Naive thymus-derived CD4-positive, alpha-beta T cell (primary cell): ENCODE data around the gene ZSCAN22. TPM values are rescaled to one million over a fixed set of nuclear protein-coding genes. Genes with fewer than 3 reads are reported as not detected.

ENCODE experiments used
- ATAC-seq: fragments of 150-1000 bp; cut with Tn5 transposase; 2 replicates; pipeline ENCODE4 v1.10.0; 2021; ENCODE audit warnings: mild to moderate bottlenecking, moderate library complexity
- CTCF ChIA-PET: fragments of 350-600 bp; sonication (Branson Sonifier 250); formaldehyde crosslinking; loops from one replicate; lab custom pipeline; 2021; ENCODE audit warnings: antibody characterized with exemption; lab: Charles Lee
- POLR2A ChIA-PET: fragments of 350-600 bp; sonication (Branson Sonifier 250); formaldehyde crosslinking; loops from one replicate; lab custom pipeline; 2021; ENCODE audit warnings: antibody characterized with exemption, inconsistent platforms; lab: Charles Lee
- DNase-seq, 9 donors: peaks; one replicate each; pipeline versions ENCODE4 v3.0.0 to v3.0.0-alpha.2; 2020 to 2022; ENCODE audit warnings: mixed read lengths in 1 of 9
- H3K27ac ChIP-seq: one replicate; pipeline ENCODE4 v1.7.0; 2013; ENCODE audit warnings: mild to moderate bottlenecking, low read depth, low read length, moderate library complexity
- H3K27me3 ChIP-seq, 2 donors: one replicate each; pipeline ENCODE4 v1.7.0; 2013; ENCODE audit warnings: low read length in 2 of 2, mild to moderate bottlenecking in 2 of 2, moderate library complexity in 2 of 2; ENCODE audit not compliant: control insufficient read depth in 2 of 2, insufficient read depth in 2 of 2
- H3K36me3 ChIP-seq, 3 experiments: 1 replicate in 2 of 3; 2 replicates in 1 of 3; pipeline ENCODE4 v1.7.0; 2013; ENCODE audit warnings: low read length in 3 of 3, mild to moderate bottlenecking in 3 of 3, moderate library complexity in 1 of 3; ENCODE audit not compliant: insufficient read depth in 3 of 3, control insufficient read depth in 2 of 3
- H3K4me1 ChIP-seq, 2 donors: one replicate each; pipeline ENCODE4 v1.7.0; 2013; ENCODE audit warnings: low read length in 2 of 2, mild to moderate bottlenecking in 2 of 2, moderate library complexity in 1 of 2; ENCODE audit not compliant: control insufficient read depth in 2 of 2, insufficient read depth in 2 of 2
- H3K4me3 ChIP-seq: 2 replicates; pipeline ENCODE4 v1.7.0; 2013; ENCODE audit warnings: mild to moderate bottlenecking, low read length
- H3K9me3 ChIP-seq, 3 experiments: 1 replicate in 2 of 3; 2 replicates in 1 of 3; pipeline ENCODE4 v1.7.0; 2013; ENCODE audit warnings: low read length in 3 of 3; ENCODE audit not compliant: control insufficient read depth in 2 of 3
- H3K27ac Mint-ChIP-seq, 9 donors: one replicate each; pipeline ENCODE4 v1.8.0; 2020 to 2022; ENCODE audit warnings: mixed read lengths in 9 of 9, mild to moderate bottlenecking in 8 of 9, moderate library complexity in 5 of 9, inconsistent platforms in 2 of 9
- H3K27me3 Mint-ChIP-seq, 5 donors: one replicate each; pipeline ENCODE4 v1.8.0; 2021 to 2022; ENCODE audit warnings: mixed read lengths in 5 of 5, mild to moderate bottlenecking in 1 of 5
- H3K36me3 Mint-ChIP-seq, 5 donors: one replicate each; pipeline ENCODE4 v1.8.0; 2020 to 2022; ENCODE audit warnings: mixed read lengths in 5 of 5, mild to moderate bottlenecking in 3 of 5, inconsistent platforms in 1 of 5
- H3K4me1 Mint-ChIP-seq, 7 donors: one replicate each; pipeline ENCODE4 v1.8.0; 2020 to 2022; ENCODE audit warnings: mixed read lengths in 7 of 7, mild to moderate bottlenecking in 3 of 7, inconsistent platforms in 1 of 7
- H3K4me3 Mint-ChIP-seq, 10 donors: one replicate each; pipeline ENCODE4 v1.8.0; 2020 to 2022; ENCODE audit warnings: mild to moderate bottlenecking in 10 of 10, mixed read lengths in 10 of 10, moderate library complexity in 6 of 10, inconsistent platforms in 2 of 10
- H3K9me3 Mint-ChIP-seq, 11 donors: one replicate each; pipeline ENCODE4 v1.8.0; 2020 to 2022; ENCODE audit warnings: mixed read lengths in 11 of 11, mild to moderate bottlenecking in 4 of 11, inconsistent platforms in 1 of 11, moderate library complexity in 1 of 11
- intact Hi-C, 2 donors: fragments of 100-400 bp; cut with micrococcal nuclease; formaldehyde crosslinking; loops; one replicate each; pipeline ENCODE4 v1.15.1; 2023
- microRNA-seq: library from miRNA; unstranded; fragments of <30 nt; microRNA quantifications from one replicate; pipeline ENCODE4 v1.2.0, GENCODE V29; 2022; ENCODE audit warnings: borderline microRNAs expressed
- polyA plus RNA-seq, 2 donors: library from polyadenylated mRNA; unstranded; fragments of 300-500 nt; fragmentation: Illumina TruSeq; gene quantifications; one replicate each; pipeline ENCODE4 v1.2.3, GENCODE V29; 2021
- total RNA-seq, 6 experiments: library from RNA in 5 of 6; stranded (reverse) in 5 of 6; gene quantifications; 1 replicate in 5 of 6; 2 replicates in 1 of 6; pipeline ENCODE4 v1.2.3 and lab custom pipeline; 2021 to 2026

The ZSCAN22 gene
- total and polyA plus RNA-seq, 7 experiments from 2014 or later, result 1.1 to 6.0 (median 3.6) TPM

DNA sequence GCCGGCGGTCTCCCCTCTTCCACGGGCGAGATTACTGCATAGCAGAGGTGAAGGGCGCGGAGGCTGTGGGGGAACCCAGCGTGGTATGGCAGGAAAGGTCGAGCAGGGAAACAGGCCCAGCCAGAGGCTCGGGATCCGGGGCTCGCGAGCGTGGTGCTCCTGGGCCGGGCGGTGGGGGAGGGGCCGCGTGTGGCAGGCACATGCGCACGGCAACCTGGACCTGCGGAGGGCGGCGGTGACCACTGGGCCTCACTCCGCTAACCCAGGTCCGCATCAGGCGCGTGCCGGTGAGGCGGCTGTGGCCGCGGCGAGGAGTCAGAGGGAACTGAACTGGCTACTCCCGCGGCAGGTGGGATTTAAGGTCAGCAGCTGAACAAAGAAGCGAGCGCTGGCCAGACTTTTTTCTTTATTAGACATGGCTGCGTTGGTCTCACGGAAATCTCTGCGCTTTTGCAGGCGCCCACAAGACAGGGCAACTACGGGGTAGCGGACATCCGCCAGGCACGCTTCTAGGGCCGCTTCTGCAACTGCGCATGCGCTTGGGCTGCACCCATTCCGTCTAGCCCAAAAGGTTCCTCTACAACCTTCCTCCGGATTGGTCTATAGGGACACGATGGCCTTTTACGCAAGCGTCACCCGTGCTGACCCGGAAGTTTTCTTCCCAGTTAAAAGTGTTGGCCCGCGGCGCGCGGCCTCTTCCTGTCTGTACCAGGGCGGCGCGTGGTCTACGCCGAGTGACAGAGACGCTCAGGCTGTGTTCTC is 60.0 kb downstream of the ZSCAN22 start, which contains the start of gene RPS5:
Gene RPS5, plus strand, starts transcription at position 694 of the 762 bp plus-strand sequence. CDS start 869 bp downstream, outside the sequence.
- no peaks in the 10 kb centered on the region for H3K9me3 Mint-ChIP-seq
- peaks cover 0 to 22% (median 8%) of the 10 kb centered on the region in 3 experiments for H3K36me3 ChIP-seq
- peak; percentile 84 to 98 (median 96) for DNase-seq
- H3K4me3 Mint-ChIP-seq, result peak within 1 kb of the TSS; percentile 89 to 96 (median 94)
- ATAC-seq, result peak; percentile 97
- no peaks in the 10 kb centered on the region for H3K27me3 ChIP-seq
- intact Hi-C loops, result loop anchor here (1.0 to 10.0 kb wide), 19 partner anchors 15 to 949 kb away; partner anchors contain the start of genes ZNF132 (in 2 of the 2), ZNF497 (in 2 of the 2), ZNF584 (in 2 of the 2) and ERVK3-1 (in 1 of the 2)
- H3K4me3 ChIP-seq, result peak within 1 kb of the TSS; percentile 75
- H3K4me1 ChIP-seq, result peaks cover 26% of the 10 kb centered on the region in 2 donors
- peaks cover 0 to 19% (median 13%) of the 10 kb centered on the region in 5 donors for H3K36me3 Mint-ChIP-seq
- peak within 1 kb of the TSS; percentile 94 for H3K27ac ChIP-seq
- no peaks in the 10 kb centered on the region for H3K9me3 ChIP-seq
- peak within 1 kb of the TSS; percentile 94 to 99 (median 97) for H3K27ac Mint-ChIP-seq
- ChIA-PET POLR2A (interaction anchor here (0.6 to 3.3 kb wide), 7 partner anchors 13 to 231 kb away, joined by 3 to 16 read pairs (median 4); partner anchors contain the start of genes ZNF497 and ZNF584), CTCF (interaction anchor here (0.7 kb wide), 1 partner anchor 67 kb away, joined by 3 read pairs; no protein-coding TSS in a partner anchor)
- peaks cover 22 to 59% (median 45%) of the 10 kb centered on the region in 7 donors for H3K4me1 Mint-ChIP-seq
- peaks cover 0 to 3% (median 0%) of the 10 kb centered on the region in 5 donors for H3K27me3 Mint-ChIP-seq

DNA sequence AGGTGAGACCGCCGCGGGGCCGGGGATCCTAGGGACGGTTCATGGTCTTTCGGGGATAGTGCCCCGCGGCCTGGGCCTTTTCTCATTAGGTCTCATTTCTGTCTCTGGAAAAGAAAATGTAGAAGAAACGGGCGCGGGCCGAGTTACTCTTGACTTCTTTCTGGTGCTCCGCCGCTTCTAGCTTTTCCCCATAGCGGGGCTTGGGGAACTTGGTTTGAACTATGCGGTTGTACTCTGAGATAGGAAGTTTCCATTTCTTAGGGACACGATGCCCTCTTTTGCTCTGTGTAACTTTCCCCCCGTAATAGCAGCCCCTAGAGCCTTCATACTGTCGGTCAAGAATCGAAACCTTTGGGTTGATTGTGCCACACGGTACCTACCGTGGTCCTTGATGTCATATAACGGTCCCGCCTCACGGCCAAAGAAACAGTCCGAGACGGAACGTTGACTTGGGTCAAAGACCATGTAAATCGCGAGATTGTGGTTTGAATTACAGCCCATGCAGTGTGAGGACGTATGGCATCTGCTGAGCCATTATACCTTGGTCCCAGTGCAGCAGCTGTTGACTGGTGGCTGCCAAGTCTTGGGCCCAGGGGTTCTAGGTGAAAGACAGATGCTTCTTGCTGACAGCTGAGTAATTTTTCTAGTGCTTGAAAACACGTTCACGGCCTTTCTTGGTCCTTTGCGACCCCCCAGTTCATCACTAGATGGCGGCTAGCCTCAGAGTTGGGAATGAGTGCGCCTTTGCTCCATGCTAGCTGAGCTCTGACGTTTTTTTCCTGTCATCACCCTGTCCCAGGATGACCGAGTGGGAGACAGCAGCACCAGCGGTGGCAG is 60.8 kb downstream of the ZSCAN22 start:
- H3K4me1 Mint-ChIP-seq, result peaks cover 17 to 53% (median 40%) of the 10 kb centered on the region in 7 donors
- POLR2A ChIA-PET, result interaction anchor here (1.6 to 3.3 kb wide), 3 partner anchors 12 to 25 kb away, joined by 4 to 16 read pairs (median 8); partner anchors contain the start of genes ZNF497 and ZNF584
- peak overlapping the region; percentile 94 for H3K27ac ChIP-seq
- peak overlapping the region; percentile 94 to 99 (median 97) for H3K27ac Mint-ChIP-seq
- peaks cover 0 to 30% (median 8%) of the 10 kb centered on the region in 3 experiments for H3K36me3 ChIP-seq
- H3K4me1 ChIP-seq, result peaks cover 22 to 23% of the 10 kb centered on the region in 2 donors
- no peaks in the 10 kb centered on the region for H3K9me3 ChIP-seq
- H3K27me3 ChIP-seq, result no peaks in the 10 kb centered on the region
- H3K36me3 Mint-ChIP-seq, result peaks cover 0 to 20% (median 13%) of the 10 kb centered on the region in 5 donors
- H3K4me3 Mint-ChIP-seq, result peak overlapping the region; percentile 89 to 96 (median 94)
- H3K27me3 Mint-ChIP-seq, result peaks cover 0 to 3% (median 0%) of the 10 kb centered on the region in 5 donors
- no peaks in the 10 kb centered on the region for H3K9me3 Mint-ChIP-seq
- CTCF ChIA-PET, result interaction anchor here (0.6 kb wide), 1 partner anchor 97 kb away, joined by 3 read pairs; no protein-coding TSS in a partner anchor
- H3K4me3 ChIP-seq, result peak overlapping the region; percentile 75
- intact Hi-C loops, result loop anchor here (1.0 to 10.0 kb wide), 18 partner anchors 14 to 950 kb away; partner anchors contain the start of genes ZNF132 (in 2 of the 2), ZNF497 (in 2 of the 2), ZNF584 (in 2 of the 2) and ERVK3-1 (in 1 of the 2)
- DNase-seq, result peak in 1 of 9 donors; percentile 7
- no peak for ATAC-seq

DNA sequence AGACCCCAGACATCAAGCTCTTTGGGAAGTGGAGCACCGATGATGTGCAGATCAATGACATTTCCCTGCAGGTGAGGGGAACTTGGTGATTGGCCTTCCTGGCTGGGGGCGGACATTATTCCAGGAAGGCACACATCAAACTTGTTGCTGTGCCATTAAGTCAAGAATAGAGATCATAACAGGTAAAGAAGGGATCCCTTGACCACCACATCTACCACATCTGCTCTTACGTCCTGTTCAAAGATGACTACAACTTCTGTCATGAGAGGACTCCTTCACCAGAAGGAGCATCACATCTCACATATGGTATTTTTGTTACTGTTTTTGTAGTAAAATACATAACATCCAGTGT is 61.4 kb downstream of the ZSCAN22 start:
- CTCF ChIA-PET, result no interaction called here
- Histone ChIP-seq H3K27me3 (no peaks in the 10 kb centered on the region), H3K27ac (peak overlapping the region; percentile 94), H3K4me1 (peaks cover 22 to 23% of the 10 kb centered on the region in 2 donors), H3K36me3 (peaks cover 0 to 36% (median 8%) of the 10 kb centered on the region in 3 experiments), H3K9me3 (no peaks in the 10 kb centered on the region), H3K4me3 (peak overlapping the region; percentile 75)
- no peak for DNase-seq
- POLR2A ChIA-PET, result interaction anchor here (0.6 to 3.3 kb wide), 4 partner anchors 12 to 204 kb away, joined by 4 to 16 read pairs (median 6); partner anchors contain the start of genes ZNF274 and ZNF584
- H3K36me3 Mint-ChIP-seq, result peaks cover 0 to 24% (median 14%) of the 10 kb centered on the region in 5 donors
- peaks cover 17 to 59% (median 42%) of the 10 kb centered on the region in 7 donors for H3K4me1 Mint-ChIP-seq
- no peak for ATAC-seq
- peak overlapping the region in 6 of 9 donors; percentile 70 to 99 (median 97) for H3K27ac Mint-ChIP-seq
- intact Hi-C loops, result loop anchor here in 1 of 2 donors (5.0 to 10.0 kb wide), 3 partner anchors 473 to 951 kb away; partner anchors contain the start of genes ZNF417, ZNF419 and ZNF749
- H3K9me3 Mint-ChIP-seq, result no peaks in the 10 kb centered on the region
- peak overlapping the region; percentile 89 to 96 (median 94) for H3K4me3 Mint-ChIP-seq
- peaks cover 0 to 3% (median 0%) of the 10 kb centered on the region in 5 donors for H3K27me3 Mint-ChIP-seq

Small RNA genes lying within 50 kb of the gene (microRNA-seq; reads per million reads assigned to microRNA genes)
- gene MIR4754 (not detected), gene MIR6806 (not detected)

Other genes with a start within 250 kb of the ZSCAN22 start
- gene ZSCAN18, start 228.8 kb upstream of the ZSCAN22 start, total RNA-seq, result 100 to 1,000 TPM in 1 of 5 experiments, 10 to 100 TPM in 3, 1 to 10 TPM in 1; 8.2 to 100 (median 78.1) TPM
- gene ZSCAN18, start 228.8 kb upstream of the ZSCAN22 start, polyA plus RNA-seq, result 10 to 100 TPM; 17.9 to 30.7 TPM
- gene ZNF329, start 176.2 kb upstream of the ZSCAN22 start, total RNA-seq, result 10 to 100 TPM in 3 of 5 experiments, 1 to 10 TPM in 2; 2.8 to 17.1 (median 15.1) TPM
- gene ZNF329, start 176.2 kb upstream of the ZSCAN22 start, polyA plus RNA-seq, result 10 to 100 TPM in 1 of 2 donors, 1 to 10 TPM in 1; 8.2 to 12.6 TPM
- 10 to 100 TPM; 20.1 to 91.1 (median 52.7) TPM for gene ZNF274, start 143.9 kb upstream of the ZSCAN22 start, total RNA-seq
- gene ZNF274, start 143.9 kb upstream of the ZSCAN22 start, polyA plus RNA-seq, result 10 to 100 TPM; 41.7 to 53.9 TPM
- gene ZNF544, start 98.1 kb upstream of the ZSCAN22 start, total RNA-seq, result 10 to 100 TPM; 19.7 to 60.7 (median 42.1) TPM
- 10 to 100 TPM; 21.6 to 30.8 TPM for gene ZNF544, start 98.1 kb upstream of the ZSCAN22 start, polyA plus RNA-seq
- 10 to 100 TPM in 2 of 5 experiments, 1 to 10 TPM in 3; 5.2 to 10.5 (median 10.0) TPM for gene ZNF8, start 48.0 kb upstream of the ZSCAN22 start, total RNA-seq
- 1 to 10 TPM in 1 of 2 donors, under 1 TPM in 1; 0.97 to 1.4 TPM for gene ZNF8, start 48.0 kb upstream of the ZSCAN22 start, polyA plus RNA-seq
- gene ERVK3-1, start 21.6 kb upstream of the ZSCAN22 start, total RNA-seq, result 100 to 1,000 TPM in 2 of 5 experiments, 10 to 100 TPM in 3; 59.7 to 122 (median 65.4) TPM
- gene ERVK3-1, start 21.6 kb upstream of the ZSCAN22 start, polyA plus RNA-seq, result 10 to 100 TPM; 68.2 to 88.7 TPM
- gene A1BG, start 26.5 kb downstream of the ZSCAN22 start, total RNA-seq, result 10 to 100 TPM in 3 of 5 experiments, 1 to 10 TPM in 2; 7.0 to 21.5 (median 12.4) TPM
- 10 to 100 TPM; 38.0 to 60.1 TPM for gene A1BG, start 26.5 kb downstream of the ZSCAN22 start, polyA plus RNA-seq
- 1 to 10 TPM; 1.0 to 2.7 (median 1.8) TPM for gene ZNF497, start 35.8 kb downstream of the ZSCAN22 start, total RNA-seq
- gene ZNF497, start 35.8 kb downstream of the ZSCAN22 start, polyA plus RNA-seq, result 1 to 10 TPM; 1.9 to 2.9 TPM
- gene ZNF837, start 54.0 kb downstream of the ZSCAN22 start, total RNA-seq, result 1 to 10 TPM; 1.4 to 4.3 (median 2.4) TPM
- 10 to 100 TPM in 1 of 2 donors, 1 to 10 TPM in 1; 6.9 to 15.6 TPM for gene ZNF837, start 54.0 kb downstream of the ZSCAN22 start, polyA plus RNA-seq
- gene RPS5, start 60.3 kb downstream of the ZSCAN22 start, total RNA-seq, result 1,000 to 10,000 TPM in 4 of 5 experiments, 100 to 1,000 TPM in 1; 911 to 1,684 (median 1,502) TPM
- gene RPS5, start 60.3 kb downstream of the ZSCAN22 start, polyA plus RNA-seq, result 1,000 to 10,000 TPM; 1,774 to 1,925 TPM
- under 1 TPM in 4 of 5 experiments, not detected in 1; 0.32 to 0.53 (median 0.50) TPM for gene RNF225, start 68.7 kb downstream of the ZSCAN22 start, total RNA-seq
- not detected for gene RNF225, start 68.7 kb downstream of the ZSCAN22 start, polyA plus RNA-seq
- 10 to 100 TPM in 1 of 5 experiments, 1 to 10 TPM in 4; 4.2 to 12.1 (median 8.8) TPM for gene ZNF584, start 81.7 kb downstream of the ZSCAN22 start, total RNA-seq
- gene ZNF584, start 81.7 kb downstream of the ZSCAN22 start, polyA plus RNA-seq, result 1 to 10 TPM; 6.5 to 7.0 TPM
- 10 to 100 TPM in 2 of 5 experiments, 1 to 10 TPM in 3; 1.2 to 12.9 (median 4.9) TPM for gene ZNF132, start 113.2 kb downstream of the ZSCAN22 start, total RNA-seq
- gene ZNF132, start 113.2 kb downstream of the ZSCAN22 start, polyA plus RNA-seq, result 1 to 10 TPM; 2.4 to 3.6 TPM
- 10 to 100 TPM in 3 of 5 experiments, 1 to 10 TPM in 2; 9.1 to 13.9 (median 11.8) TPM for gene ZNF324B, start 124.6 kb downstream of the ZSCAN22 start, total RNA-seq
- 1 to 10 TPM; 1.7 to 3.5 TPM for gene ZNF324B, start 124.6 kb downstream of the ZSCAN22 start, polyA plus RNA-seq
- gene ZNF324, start 140.1 kb downstream of the ZSCAN22 start, total RNA-seq, result 10 to 100 TPM; 14.2 to 28.0 (median 23.4) TPM
- 10 to 100 TPM in 1 of 2 donors, 1 to 10 TPM in 1; 9.3 to 20.8 TPM for gene ZNF324, start 140.1 kb downstream of the ZSCAN22 start, polyA plus RNA-seq
- 10 to 100 TPM in 4 of 5 experiments, 1 to 10 TPM in 1; 9.5 to 20.0 (median 15.1) TPM for gene ZNF446, start 149.4 kb downstream of the ZSCAN22 start, total RNA-seq
- gene ZNF446, start 149.4 kb downstream of the ZSCAN22 start, polyA plus RNA-seq, result 1 to 10 TPM; 3.2 to 6.0 TPM
- gene SLC27A5, start 185.0 kb downstream of the ZSCAN22 start, total RNA-seq, result 10 to 100 TPM in 3 of 5 experiments, 1 to 10 TPM in 2; 5.9 to 14.1 (median 12.6) TPM
- 10 to 100 TPM; 18.4 to 26.9 TPM for gene SLC27A5, start 185.0 kb downstream of the ZSCAN22 start, polyA plus RNA-seq
- 10 to 100 TPM in 3 of 5 experiments, 1 to 10 TPM in 2; 9.8 to 19.2 (median 17.0) TPM for gene ZBTB45, start 192.8 kb downstream of the ZSCAN22 start, total RNA-seq
- 1 to 10 TPM; 5.1 to 6.5 TPM for gene ZBTB45, start 192.8 kb downstream of the ZSCAN22 start, polyA plus RNA-seq
- gene TRIM28, start 217.1 kb downstream of the ZSCAN22 start, total RNA-seq, result 100 to 1,000 TPM; 396 to 564 (median 435) TPM
- 10 to 100 TPM; 55.3 to 88.8 TPM for gene TRIM28, start 217.1 kb downstream of the ZSCAN22 start, polyA plus RNA-seq
- gene CHMP2A, start 228.1 kb downstream of the ZSCAN22 start, total RNA-seq, result 100 to 1,000 TPM in 1 of 5 experiments, 10 to 100 TPM in 4; 64.3 to 131 (median 71.2) TPM
- gene CHMP2A, start 228.1 kb downstream of the ZSCAN22 start, polyA plus RNA-seq, result 100 to 1,000 TPM; 167 to 193 TPM
- 10 to 100 TPM; 37.1 to 92.1 (median 55.8) TPM for gene UBE2M, start 231.6 kb downstream of the ZSCAN22 start, total RNA-seq
- gene UBE2M, start 231.6 kb downstream of the ZSCAN22 start, polyA plus RNA-seq, result 1 to 10 TPM; 7.5 to 7.8 TPM
- gene MZF1, start 246.3 kb downstream of the ZSCAN22 start, total RNA-seq, result 10 to 100 TPM; 35.0 to 51.8 (median 44.9) TPM
- gene MZF1, start 246.3 kb downstream of the ZSCAN22 start, polyA plus RNA-seq, result 10 to 100 TPM in 1 of 2 donors, 1 to 10 TPM in 1; 9.9 to 18.6 TPM